H1 (cell line): ENCODE results near the gene CTDP1. TPM values are rescaled to one million over a fixed set of nuclear protein-coding genes. Genes with fewer than 3 reads are reported as not detected.

Experiments
- CTCF ChIA-PET: fragments of 300-600 bp; sonication (Branson Sonifier 250); formaldehyde crosslinking; loops from one replicate; lab custom pipeline; 2021; ENCODE audit not compliant: partially characterized antibody; lab: Charles Lee
- POLR2A ChIA-PET: fragments of 300-600 bp; sonication (Branson Sonifier 250); formaldehyde crosslinking; loops from one replicate; lab custom pipeline; 2021; ENCODE audit warnings: inconsistent platforms; ENCODE audit not compliant: partially characterized antibody; lab: Charles Lee
- DNase-seq, 2 experiments: peaks; one replicate each; pipeline versions ENCODE4 v3.0.0 to v3.0.0-alpha.2; 2010 to 2022; ENCODE audit warnings: low spot score in 2 of 2, low read depth in 1 of 2, mixed read lengths in 1 of 2
- FAIRE-seq: peaks from 2 replicates; lab custom pipeline; 2011; peaks lifted over from hg19 to GRCh38; lab: Jason Lieb, UNC
- H2AFZ ChIP-seq: 2 replicates; pipeline ENCODE4 v1.8.1; 2012; ENCODE audit warnings: low read length, inconsistent platforms
- H2AK5ac ChIP-seq: 2 replicates; pipeline ENCODE4 v1.6.1; 2013; ENCODE audit warnings: low read depth, low read length
- H2BK120ac ChIP-seq: replicated peaks from 2 replicates; pipeline ENCODE3; 2013; ENCODE audit warnings: low read depth, low read length, inconsistent platforms
- H2BK12ac ChIP-seq: 2 replicates; pipeline ENCODE4 v1.6.1; 2013; ENCODE audit warnings: low read depth, low read length
- H2BK15ac ChIP-seq: 2 replicates; pipeline ENCODE4 v1.6.1; 2013; ENCODE audit warnings: low read length
- H2BK20ac ChIP-seq: 2 replicates; pipeline ENCODE4 v1.6.1; 2013; ENCODE audit warnings: low read length
- H2BK5ac ChIP-seq: 2 replicates; pipeline ENCODE4 v1.6.1; 2013; ENCODE audit warnings: low read depth, low read length
- H3K14ac ChIP-seq: 2 replicates; pipeline ENCODE4 v1.6.1; 2013; ENCODE audit warnings: inconsistent platforms; ENCODE audit not compliant: insufficient read length
- H3K18ac ChIP-seq: 2 replicates; pipeline ENCODE4 v1.6.1; 2013; ENCODE audit warnings: low read length; ENCODE audit errors: extremely low read depth
- H3K23ac ChIP-seq: 2 replicates; pipeline ENCODE4 v1.6.1; 2013; ENCODE audit warnings: inconsistent platforms; ENCODE audit not compliant: insufficient read length
- H3K23me2 ChIP-seq: 2 replicates; pipeline ENCODE4 v1.6.1; 2013; ENCODE audit warnings: low read depth, low read length
- H3K27ac ChIP-seq: 2 replicates; pipeline ENCODE4 v1.6.1; 2011; ENCODE audit warnings: low read depth, low read length, inconsistent platforms
- H3K27me3 ChIP-seq, 4 experiments: replicated peaks in 1 of 4; 1 replicate in 1 of 4; 2 replicates in 3 of 4; pipeline versions ENCODE4 v1.6.1 to v1.8.1; 2011 to 2013; ENCODE audit warnings: low read length in 3 of 4, mild to moderate bottlenecking in 3 of 4, inconsistent platforms in 2 of 4, mixed read lengths in 2 of 4, moderate library complexity in 1 of 4; ENCODE audit not compliant: control insufficient read depth in 3 of 4, insufficient read depth in 3 of 4; ENCODE audit errors: extremely low read depth in 1 of 4
- H3K36me3 ChIP-seq, 4 experiments: 2 replicates each; pipeline versions ENCODE4 v1.6.1 to v1.8.1; 2011 to 2013; ENCODE audit warnings: mild to moderate bottlenecking in 4 of 4, low read length in 3 of 4, moderate library complexity in 2 of 4, control low read depth in 1 of 4, inconsistent platforms in 1 of 4; ENCODE audit not compliant: insufficient read depth in 4 of 4, control insufficient read depth in 2 of 4
- H3K4ac ChIP-seq: replicated peaks from 2 replicates; pipeline ENCODE3; 2013; ENCODE audit warnings: low read length, low read depth, mixed read lengths, inconsistent platforms; ENCODE audit not compliant: insufficient read length
- H3K4me1 ChIP-seq, 4 experiments: replicated peaks in 1 of 4; 1 replicate in 1 of 4; 2 replicates in 3 of 4; pipeline versions ENCODE4 v1.6.1 to v1.8.1; 2011 to 2013; ENCODE audit warnings: low read length in 3 of 4, inconsistent platforms in 2 of 4, mixed read lengths in 1 of 4; ENCODE audit not compliant: insufficient read depth in 4 of 4, control insufficient read depth in 3 of 4
- H3K4me2 ChIP-seq, 2 experiments: 2 replicates each; pipeline versions ENCODE4 v1.6.1 to v1.8.1; 2011 to 2013; ENCODE audit warnings: low read depth in 2 of 2, low read length in 2 of 2, control low read depth in 1 of 2, inconsistent platforms in 1 of 2, mild to moderate bottlenecking in 1 of 2; ENCODE audit not compliant: insufficient read depth in 1 of 2
- H3K4me3 ChIP-seq, 4 experiments: fragments of 200-600, 300-600 bp in 1 of 4; sonication (generic), shearing (Covaris generic), sonication (Bioruptor Twin) in 1 of 4; 2 replicates each; pipeline versions ENCODE4 v1.5.1 to v1.8.1; 2011 to 2016; ENCODE audit warnings: low read length in 4 of 4, low read depth in 3 of 4, control low read depth in 2 of 4, inconsistent platforms in 2 of 4, mild to moderate bottlenecking in 2 of 4, mixed read lengths in 1 of 4, moderate library complexity in 1 of 4; ENCODE audit not compliant: insufficient read depth in 2 of 4; ENCODE audit errors: extremely low read depth in 1 of 4
- H3K56ac ChIP-seq: replicated peaks from 2 replicates; pipeline ENCODE3; 2013; ENCODE audit warnings: low read depth, mild to moderate bottlenecking, mixed read lengths, low read length, inconsistent platforms; ENCODE audit not compliant: insufficient read length
- H3K79me1 ChIP-seq: 2 replicates; pipeline ENCODE4 v1.6.1; 2013; ENCODE audit warnings: low read depth, low read length, control low read depth
- H3K79me2 ChIP-seq, 2 experiments: 2 replicates each; pipeline versions ENCODE4 v1.6.1 to v1.8.1; 2012 to 2013; ENCODE audit warnings: low read length in 2 of 2, mild to moderate bottlenecking in 2 of 2, inconsistent platforms in 1 of 2; ENCODE audit not compliant: insufficient read depth in 2 of 2, control insufficient read depth in 1 of 2
- H3K9ac ChIP-seq, 4 experiments: replicated peaks in 1 of 4; 1 replicate in 1 of 4; 2 replicates in 3 of 4; pipeline versions ENCODE4 v1.6.1 to v1.8.1; 2011 to 2013; ENCODE audit warnings: low read depth in 3 of 4, low read length in 3 of 4, control low read depth in 2 of 4, mild to moderate bottlenecking in 2 of 4, moderate library complexity in 2 of 4, inconsistent platforms in 1 of 4; ENCODE audit errors: extremely low read depth in 1 of 4
- H3K9me3 ChIP-seq, 2 experiments: 2 replicates each; pipeline versions ENCODE4 v1.6.1 to v1.8.1; 2012 to 2013; ENCODE audit warnings: mild to moderate bottlenecking in 2 of 2, moderate library complexity in 2 of 2, control low read depth in 1 of 2, inconsistent platforms in 1 of 2, low read depth in 1 of 2, low read length in 1 of 2, mixed read lengths in 1 of 2; ENCODE audit not compliant: insufficient read depth in 2 of 2
- H4K20me1 ChIP-seq, 2 experiments: replicated peaks in 1 of 2; 2 replicates each; pipeline versions ENCODE3 to v1.8.1; 2011 to 2013; ENCODE audit warnings: inconsistent platforms in 2 of 2, low read length in 2 of 2, mild to moderate bottlenecking in 1 of 2; ENCODE audit not compliant: insufficient read depth in 2 of 2, control insufficient read depth in 1 of 2
- H4K5ac ChIP-seq: 2 replicates; pipeline ENCODE4 v1.6.1; 2013; ENCODE audit warnings: low read length, low read depth, mixed read lengths, inconsistent platforms; ENCODE audit not compliant: insufficient read length
- H4K8ac ChIP-seq: 2 replicates; pipeline ENCODE4 v1.8.0; 2013; ENCODE audit warnings: mild to moderate bottlenecking, moderate library complexity, low read length, inconsistent platforms; ENCODE audit not compliant: insufficient read depth; ENCODE audit errors: extremely low read depth
- H4K91ac ChIP-seq: replicated peaks from 2 replicates; pipeline ENCODE3; 2013; ENCODE audit warnings: low read length, mixed read lengths, inconsistent platforms; ENCODE audit not compliant: insufficient read length
- CTBP2 ChIP-seq: IDR thresholded peaks from 2 replicates; pipeline ENCODE4 v1.7.0; 2011; ENCODE audit warnings: borderline replicate concordance, mild to moderate bottlenecking, moderate library complexity, mixed read lengths, low read length; ENCODE audit not compliant: insufficient read depth, insufficient read length
- KDM5A ChIP-seq: fragments of 200-600 bp; IDR thresholded peaks from 2 replicates; pipeline ENCODE4 v1.7.1; 2012; ENCODE audit warnings: mild to moderate bottlenecking, low read length, inconsistent platforms, mixed read lengths
- TEAD4 ChIP-seq: IDR thresholded peaks from 2 replicates; pipeline ENCODE4 v1.6.1; 2012; ENCODE audit warnings: low read depth, low read length, inconsistent platforms, mixed read lengths
- WGBS, 2 experiments: shearing (Covaris generic) in 1 of 2; methylation state at CpG; one replicate each; pipeline versions ENCODE4 v1.1.6 to v1.1.7; 2013 to 2015; ENCODE audit warnings: low lambda C conversion rate in 2 of 2, mixed read lengths in 2 of 2, inconsistent platforms in 1 of 2, low coverage in 1 of 2, missing lambda C conversion rate in 1 of 2; ENCODE audit not compliant: insufficient replicate concordance in 2 of 2, insufficient coverage in 1 of 2, insufficient read length in 1 of 2; ENCODE audit errors: extremely low coverage in 1 of 2, missing lambda C conversion rate in 1 of 2; 5-methylcytosine and 5-hydroxymethylcytosine counted together
- polyA plus RNA-seq, 7 experiments: library from polyadenylated mRNA; depleted of rRNA in 3 of 7; stranded (reverse) in 5 of 7; unstranded in 2 of 7; fragments of >200 nt in 5 of 7; fragments of 200-250 nt in 2 of 7; gene quantifications; 1 replicate in 5 of 7; 2 replicates in 1 of 7; 4 replicates in 1 of 7; pipeline versions ENCODE4 v1.2.1 to v1.2.3, GENCODE V29; 2011 to 2013; ENCODE audit warnings: missing spikeins in 2 of 7, mixed read lengths in 2 of 7
- total RNA-seq: library from RNA; stranded (reverse); fragmentation: NEBNext Ultra II Directional; extraction: Animal tissue kit (Norgen Biotek cat#: 25700); gene quantifications from 2 replicates; pipeline ENCODE4 v1.2.1, GENCODE V29; 2021
- TF ChIP-seq, protein P1 (sequence below): IDR thresholded peaks from 2 replicates; pipeline ENCODE4 v1.6.1; 2012; ENCODE audit warnings: low read length, inconsistent platforms

CTDP1 gene
- total and polyA plus RNA-seq, 2 of the 8 experiments (the other 6 are each of a cell fraction or from before 2014, with no cell fraction given): 16.6 to 37.0 TPM

DNA sequence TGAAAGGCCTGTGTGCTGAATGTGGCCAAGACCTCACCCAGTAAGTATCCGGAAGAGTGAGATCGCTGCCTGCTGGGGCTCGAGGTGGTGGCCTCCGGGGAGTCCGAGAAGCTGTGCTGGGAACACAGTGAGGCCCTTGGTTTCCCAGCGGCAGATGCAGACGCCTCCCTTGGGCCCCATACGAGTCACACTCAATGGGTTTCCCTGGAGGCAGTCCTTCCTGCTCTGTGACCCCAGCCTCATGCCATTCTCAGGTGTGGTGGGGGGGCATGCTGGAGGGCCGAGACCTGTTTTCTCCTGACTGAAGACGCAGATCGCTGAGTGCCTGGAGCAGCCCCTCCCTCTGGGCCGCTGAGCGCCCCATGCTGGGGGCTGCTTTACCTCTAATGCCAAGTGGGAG is 15.7 kb downstream of the CTDP1 start:
- no peaks in the 10 kb centered on the region; a peak in 2 of 7 replicates for H3K4me1 ChIP-seq
- peaks cover 12 to 22% of the 10 kb centered on the region in 2 experiments for H4K20me1 ChIP-seq
- no peaks in the 10 kb centered on the region for H3K27me3 ChIP-seq
- DNase-seq: no peak
- no peak overlapping the region for H3K4me2 ChIP-seq
- H2AK5ac ChIP-seq: no peak overlapping the region
- H2BK12ac ChIP-seq: no peak overlapping the region
- H2BK15ac ChIP-seq: no peak overlapping the region
- ChIA-PET CTCF (interaction anchor here (1.5 kb wide), 1 partner anchor 10 kb away, joined by 3 read pairs; no protein-coding TSS in a partner anchor), POLR2A (no interaction called here)
- no peak overlapping the region for H3K4ac ChIP-seq
- no peak for FAIRE-seq
- H4K91ac ChIP-seq: no peak overlapping the region
- H3K9ac ChIP-seq: no peak overlapping the region
- H2BK120ac ChIP-seq: no peak overlapping the region
- H4K8ac ChIP-seq: no peak overlapping the region
- WGBS, 2 experiments: 88% methylated on average over 12 of the region's 13 CpGs; no CpG with 5 or more reads in 1 of the 2 experiments
- H2BK5ac ChIP-seq: no peak overlapping the region; the same call in 1 of the 2 replicates
- H3K9me3 ChIP-seq: no peaks in the 10 kb centered on the region
- H2BK20ac ChIP-seq: no peak overlapping the region
- no peak overlapping the region for H3K23ac ChIP-seq
- no peak overlapping the region for H3K4me3 ChIP-seq
- TF ChIP-seq, protein P1, sequence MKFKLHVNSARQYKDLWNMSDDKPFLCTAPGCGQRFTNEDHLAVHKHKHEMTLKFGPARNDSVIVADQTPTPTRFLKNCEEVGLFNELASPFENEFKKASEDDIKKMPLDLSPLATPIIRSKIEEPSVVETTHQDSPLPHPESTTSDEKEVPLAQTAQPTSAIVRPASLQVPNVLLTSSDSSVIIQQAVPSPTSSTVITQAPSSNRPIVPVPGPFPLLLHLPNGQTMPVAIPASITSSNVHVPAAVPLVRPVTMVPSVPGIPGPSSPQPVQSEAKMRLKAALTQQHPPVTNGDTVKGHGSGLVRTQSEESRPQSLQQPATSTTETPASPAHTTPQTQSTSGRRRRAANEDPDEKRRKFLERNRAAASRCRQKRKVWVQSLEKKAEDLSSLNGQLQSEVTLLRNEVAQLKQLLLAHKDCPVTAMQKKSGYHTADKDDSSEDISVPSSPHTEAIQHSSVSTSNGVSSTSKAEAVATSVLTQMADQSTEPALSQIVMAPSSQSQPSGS: no peak
- TF ChIP-seq KDM5A: no peak
- TF ChIP-seq CTBP2: no peak
- no peak for TF ChIP-seq TEAD4
- H3K18ac ChIP-seq: no peak overlapping the region
- no peaks in the 10 kb centered on the region for H3K23me2 ChIP-seq
- H3K56ac ChIP-seq: no peak overlapping the region
- no peak overlapping the region for H3K14ac ChIP-seq
- peaks cover 3 to 28% (median 20%) of the 10 kb centered on the region in 4 experiments; a peak in 7 of 8 replicates for H3K36me3 ChIP-seq
- no peak overlapping the region for H3K27ac ChIP-seq
- peaks cover 20% of the 10 kb centered on the region for H3K79me1 ChIP-seq
- H2AFZ ChIP-seq: no peak overlapping the region
- H4K5ac ChIP-seq: no peak overlapping the region
- peaks cover 0 to 35% of the 10 kb centered on the region in 2 experiments; a peak in 3 of 4 replicates for H3K79me2 ChIP-seq
